A172 (cell line): ENCODE data around the gene DTX3. TPM values are rescaled to one million over a fixed set of nuclear protein-coding genes. Genes with fewer than 3 reads are reported as not detected.
"Not testable (repeated sequence)": the region's sequence is repeated elsewhere in the genome, so short reads cannot be mapped to it uniquely, and the experiment has no call there.

Experiments
- DNase-seq: peaks from one replicate; pipeline ENCODE4 v3.0.0-alpha.2; 2015; ENCODE audit warnings: low spot score
- total RNA-seq: library from RNA; depleted of rRNA; stranded (reverse); fragments of >200 nt; shearing (Covaris generic); gene quantifications from 2 replicates; pipeline ENCODE4 v1.2.3, GENCODE V29; 2014; rRNA removed

Gene DTX3
- total RNA-seq, result 13.6 and 21.3 TPM in 2 replicates

GRCh38 chr12:57604454-57604991 is at the start of gene DTX3:
Gene DTX3, plus strand, starts transcription at chr12:57604824. Its CDS starts 1,694 bp downstream, at chr12:57606518.
- DNase-seq, result no peak

- no peak for DNase-seq
Observed at GRCh38 chr12:57554897-57555296, 49.7 kb upstream of the DTX3 start.

GRCh38 chr12:57558864-57559263 is 45.8 kb upstream of the DTX3 start:
- DNase-seq, result no peak

- no peak for DNase-seq
Observed at GRCh38 chr12:57560516-57560915, 44.1 kb upstream of the DTX3 start.

GRCh38 chr12:57561117-57561516 is 43.5 kb upstream of the DTX3 start:
- DNase-seq, result not testable (repeated sequence)

GRCh38 chr12:57563358-57563757 is 41.3 kb upstream of the DTX3 start:
- no peak for DNase-seq

GRCh38 chr12:57564178-57564740 is 40.4 kb upstream of the DTX3 start:
- no peak for DNase-seq

GRCh38 chr12:57568838-57569237 is 35.8 kb upstream of the DTX3 start:
- no peak for DNase-seq

- DNase-seq, result no peak
Observed at GRCh38 chr12:57569858-57570257, 34.8 kb upstream of the DTX3 start.

- DNase-seq, result not testable (repeated sequence)
Observed at GRCh38 chr12:57570438-57570837, 34.2 kb upstream of the DTX3 start.

- no peak for DNase-seq
Observed at GRCh38 chr12:57571926-57572762, 32.5 kb upstream of the DTX3 start.

- no peak for DNase-seq
Observed at GRCh38 chr12:57574795-57575194, 29.8 kb upstream of the DTX3 start.

GRCh38 chr12:57575771-57576612 is 28.6 kb upstream of the DTX3 start:
- no peak for DNase-seq

- no peak for DNase-seq
Observed at GRCh38 chr12:57576613-57577160, 27.9 kb upstream of the DTX3 start.

- no peak for DNase-seq
Observed at GRCh38 chr12:57577981-57578758, 26.5 kb upstream of the DTX3 start.

GRCh38 chr12:57579011-57579410 is 25.6 kb upstream of the DTX3 start:
- DNase-seq, result no peak

- no peak for DNase-seq
Observed at GRCh38 chr12:57579677-57580465, 24.8 kb upstream of the DTX3 start.

- DNase-seq, result no peak
Observed at GRCh38 chr12:57580466-57580795, 24.2 kb upstream of the DTX3 start.

- DNase-seq, result no peak
Observed at GRCh38 chr12:57581802-57582201, 22.8 kb upstream of the DTX3 start.

GRCh38 chr12:57582440-57582839 is 22.2 kb upstream of the DTX3 start:
- DNase-seq, result no peak
